ENCODE results near the gene FHL2.

DNA sequence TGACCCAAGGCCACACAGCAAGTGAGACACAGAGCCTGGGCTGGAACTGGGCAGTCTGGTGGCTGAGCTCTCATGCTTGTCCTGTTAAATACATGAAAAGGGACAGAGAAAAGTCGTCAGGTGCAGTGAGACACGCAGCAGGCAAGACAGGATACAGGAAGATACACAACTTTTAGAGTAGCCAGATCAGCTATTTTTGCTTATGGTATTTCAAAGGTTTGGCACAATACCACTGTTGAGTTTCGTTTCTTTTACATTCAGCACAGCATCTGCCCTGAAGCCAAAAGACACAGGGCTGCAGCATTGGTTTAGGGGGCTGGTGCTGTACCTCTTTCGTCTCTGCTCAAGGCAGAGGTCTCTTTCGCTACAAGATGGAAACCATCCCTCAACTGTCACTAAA lies 14.0 kb downstream of the FHL2 start:
- TF ChIP-seq, protein P1, sequence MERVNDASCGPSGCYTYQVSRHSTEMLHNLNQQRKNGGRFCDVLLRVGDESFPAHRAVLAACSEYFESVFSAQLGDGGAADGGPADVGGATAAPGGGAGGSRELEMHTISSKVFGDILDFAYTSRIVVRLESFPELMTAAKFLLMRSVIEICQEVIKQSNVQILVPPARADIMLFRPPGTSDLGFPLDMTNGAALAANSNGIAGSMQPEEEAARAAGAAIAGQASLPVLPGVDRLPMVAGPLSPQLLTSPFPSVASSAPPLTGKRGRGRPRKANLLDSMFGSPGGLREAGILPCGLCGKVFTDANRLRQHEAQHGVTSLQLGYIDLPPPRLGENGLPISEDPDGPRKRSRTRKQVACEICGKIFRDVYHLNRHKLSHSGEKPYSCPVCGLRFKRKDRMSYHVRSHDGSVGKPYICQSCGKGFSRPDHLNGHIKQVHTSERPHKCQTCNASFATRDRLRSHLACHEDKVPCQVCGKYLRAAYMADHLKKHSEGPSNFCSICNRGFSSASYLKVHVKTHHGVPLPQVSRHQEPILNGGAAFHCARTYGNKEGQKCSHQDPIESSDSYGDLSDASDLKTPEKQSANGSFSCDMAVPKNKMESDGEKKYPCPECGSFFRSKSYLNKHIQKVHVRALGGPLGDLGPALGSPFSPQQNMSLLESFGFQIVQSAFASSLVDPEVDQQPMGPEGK (CRISPR knock-in tag; IDR thresholded peaks at IDR 0.05; ENCODE audit: borderline replicate concordance) = no peak
- TF ChIP-seq, protein P2, sequence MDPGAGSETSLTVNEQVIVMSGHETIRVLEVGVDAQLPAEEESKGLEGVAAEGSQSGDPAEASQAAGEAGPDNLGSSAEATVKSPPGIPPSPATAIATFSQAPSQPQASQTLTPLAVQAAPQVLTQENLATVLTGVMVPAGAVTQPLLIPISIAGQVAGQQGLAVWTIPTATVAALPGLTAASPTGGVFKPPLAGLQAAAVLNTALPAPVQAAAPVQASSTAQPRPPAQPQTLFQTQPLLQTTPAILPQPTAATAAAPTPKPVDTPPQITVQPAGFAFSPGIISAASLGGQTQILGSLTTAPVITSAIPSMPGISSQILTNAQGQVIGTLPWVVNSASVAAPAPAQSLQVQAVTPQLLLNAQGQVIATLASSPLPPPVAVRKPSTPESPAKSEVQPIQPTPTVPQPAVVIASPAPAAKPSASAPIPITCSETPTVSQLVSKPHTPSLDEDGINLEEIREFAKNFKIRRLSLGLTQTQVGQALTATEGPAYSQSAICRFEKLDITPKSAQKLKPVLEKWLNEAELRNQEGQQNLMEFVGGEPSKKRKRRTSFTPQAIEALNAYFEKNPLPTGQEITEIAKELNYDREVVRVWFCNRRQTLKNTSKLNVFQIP (CRISPR knock-in tag; IDR thresholded peaks at IDR 0.05; ENCODE audit: borderline replicate concordance, low read depth) = no peak
